ENCODE results near the gene SEPTIN8.

SEPTIN8 gene

DNA sequence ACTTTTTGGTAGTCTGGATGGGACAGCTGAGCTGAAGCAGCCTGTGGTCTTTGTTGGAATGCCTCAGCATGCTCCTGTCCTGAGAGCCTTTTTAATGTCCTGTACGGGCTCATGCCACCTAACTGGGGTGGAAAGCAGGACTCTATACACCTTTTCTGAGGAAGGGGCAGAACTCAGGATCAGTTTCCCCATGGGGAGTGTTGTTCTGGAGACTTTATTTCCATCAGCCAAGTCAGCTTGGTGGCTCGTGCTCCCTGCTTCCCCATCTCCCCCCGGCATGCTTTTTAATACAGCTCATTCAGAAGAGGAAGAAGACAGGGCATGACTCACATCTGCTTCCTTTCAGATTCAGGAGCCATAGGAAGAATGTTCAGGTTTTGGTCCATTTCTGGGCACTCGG is 5.1 kb upstream of the SEPTIN8 start:
- DNase-seq (ENCODE audit: low spot score) = no peak

- no peak for DNase-seq (ENCODE audit: low spot score)
These were observed 4.0 kb upstream of the SEPTIN8 start for GRCh38 chr5:132781029-132781428.

DNA sequence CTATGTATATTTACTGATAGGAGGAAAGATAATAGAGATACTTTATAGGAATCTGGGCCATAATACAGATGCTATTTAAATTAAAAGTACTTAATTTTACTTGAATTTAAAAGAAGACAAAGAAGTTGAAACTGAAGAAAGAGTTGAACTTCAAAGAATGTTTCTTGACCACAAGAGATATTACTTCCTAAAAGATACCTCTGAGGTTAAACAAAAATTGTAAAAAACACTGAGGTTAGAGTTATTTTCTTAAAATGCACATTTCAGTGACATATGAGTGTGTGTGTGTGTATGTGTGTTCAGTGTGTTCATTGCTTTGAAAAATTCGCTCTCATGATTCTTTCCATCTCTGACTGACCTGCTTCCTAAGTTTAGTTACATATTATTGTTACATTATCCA is 3.5 kb upstream of the SEPTIN8 start:
- DNase-seq (ENCODE audit: low spot score) = no peak

DNA sequence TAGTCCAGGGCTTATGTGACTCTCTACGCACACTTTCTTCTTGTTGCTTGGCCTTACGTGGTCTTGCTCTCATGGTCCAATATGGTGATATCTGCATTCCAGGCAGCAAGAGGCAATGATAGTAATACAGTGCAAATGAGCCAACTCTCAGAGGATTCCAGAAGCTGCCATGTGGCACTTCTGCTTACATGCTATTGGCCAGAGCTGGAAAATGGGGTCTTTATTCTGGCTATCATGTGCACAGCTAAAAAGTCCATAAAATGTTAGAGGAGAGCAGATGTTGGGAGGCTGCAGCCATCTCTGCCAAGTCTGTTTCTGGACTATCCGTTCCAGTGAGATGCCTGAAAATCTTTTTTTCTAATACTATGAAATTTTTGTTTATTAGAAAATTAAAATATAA is 2.9 kb upstream of the SEPTIN8 start:
- DNase-seq (ENCODE audit: low spot score) = no peak

DNA sequence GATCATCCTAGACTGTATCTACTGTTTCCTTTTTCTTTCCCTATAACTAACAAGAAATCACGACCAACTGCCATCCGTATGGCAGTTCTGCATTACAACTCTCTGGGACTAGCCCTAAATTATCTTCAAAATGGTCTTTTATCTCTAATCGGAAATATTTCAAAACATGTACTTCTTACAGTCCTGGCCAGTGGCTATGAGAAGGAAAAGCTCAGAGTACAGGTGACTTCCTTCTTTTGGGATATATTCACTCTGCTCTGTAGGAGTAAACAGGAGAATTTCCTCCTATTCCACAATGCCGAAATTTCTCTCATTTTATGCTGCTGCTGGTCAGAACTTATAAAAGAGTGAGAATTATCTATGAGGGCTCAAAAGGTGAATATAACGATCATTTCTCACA is 1.8 kb upstream of the SEPTIN8 start:
- DNase-seq (ENCODE audit: low spot score) = no peak

DNA sequence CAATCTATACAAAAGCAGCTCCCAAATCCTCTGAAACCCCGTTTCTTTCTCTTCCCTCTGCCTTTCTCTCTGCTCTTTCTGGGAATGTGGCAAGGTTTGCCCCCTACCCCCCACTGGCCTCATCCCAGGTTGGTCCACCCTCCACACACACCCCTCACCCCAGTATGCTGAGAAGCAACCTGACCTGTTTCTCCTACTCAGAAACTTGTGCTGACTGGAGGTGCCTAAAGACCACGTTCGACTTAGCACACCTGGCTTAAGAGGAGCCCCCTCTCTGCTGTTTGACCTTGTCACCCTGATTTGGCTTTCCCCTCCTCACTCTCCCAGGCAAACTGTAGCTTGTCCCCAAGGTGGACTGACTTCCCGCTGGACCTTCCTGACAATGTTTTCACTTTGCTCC is 1.1 kb upstream of the SEPTIN8 start:
- no peak for DNase-seq (ENCODE audit: low spot score)

DNA sequence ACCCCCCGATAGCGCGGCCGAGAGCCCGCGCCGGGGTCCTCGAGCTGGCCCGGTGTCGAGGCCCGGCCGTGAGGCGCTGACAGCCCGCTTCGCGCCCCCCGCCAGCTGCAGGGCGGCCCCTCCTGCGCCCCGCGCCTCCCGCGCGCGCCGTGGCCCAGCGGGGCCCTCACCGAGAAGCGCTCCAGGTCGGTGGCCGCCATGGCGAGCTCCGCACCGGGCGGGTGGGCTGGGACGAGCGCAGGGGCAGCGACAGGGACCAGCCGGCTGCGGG is 166 bp downstream of the SEPTIN8 start:
- no peak for DNase-seq (ENCODE audit: low spot score)

- peak; percentile 70 for DNase-seq (ENCODE audit: low spot score)
These were observed 705 bp downstream of the SEPTIN8 start for GRCh38 chr5:132776131-132776937.

DNA sequence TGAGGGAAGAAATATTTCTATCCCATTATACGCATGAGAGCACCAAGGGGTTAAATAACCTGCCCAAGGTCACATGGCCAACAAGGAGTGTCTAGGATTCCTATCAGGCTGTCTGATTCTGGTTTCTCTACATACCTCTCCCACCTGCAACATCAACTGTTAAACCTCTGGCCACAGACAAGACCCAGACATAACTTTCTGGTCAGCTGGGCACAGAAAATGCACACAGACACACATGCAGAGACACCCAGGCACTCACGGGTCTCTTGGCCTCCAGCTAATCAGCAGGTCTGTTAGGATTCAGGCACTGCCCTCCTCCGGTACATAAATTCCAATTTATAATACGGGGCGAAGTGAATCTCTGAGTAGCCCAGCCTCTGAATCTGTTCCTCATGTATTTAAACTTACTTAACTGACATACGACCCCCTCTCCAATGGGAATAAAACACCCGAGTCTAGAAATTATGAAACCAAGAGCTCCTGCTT is 1.5 kb downstream of the SEPTIN8 start:
- DNase-seq (ENCODE audit: low spot score) = no peak

DNA sequence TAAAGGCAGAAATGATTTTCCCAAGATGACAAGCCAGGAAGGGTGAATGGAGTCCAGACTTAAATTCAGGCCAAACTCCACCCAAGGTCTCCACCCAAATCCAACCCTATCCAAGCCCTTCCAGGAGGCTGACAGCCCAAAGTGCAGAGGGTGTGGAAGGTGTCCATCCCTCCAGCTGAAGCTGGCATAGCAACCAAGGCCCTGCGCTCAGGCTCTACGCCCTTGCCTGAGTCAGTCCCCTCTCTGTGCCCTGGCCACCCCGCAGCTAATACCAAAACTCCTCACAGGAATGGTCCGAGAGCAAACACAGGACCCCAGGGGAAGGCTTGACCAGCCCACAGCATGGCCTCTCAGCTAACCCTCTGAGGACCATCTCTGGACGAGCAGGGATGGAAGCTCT is 2.1 kb downstream of the SEPTIN8 start:
- DNase-seq (ENCODE audit: low spot score) = no peak

- DNase-seq (ENCODE audit: low spot score) = no peak
These were observed 2.6 kb downstream of the SEPTIN8 start for GRCh38 chr5:132774406-132774805.

- DNase-seq (ENCODE audit: low spot score) = no peak
These were observed 3.3 kb downstream of the SEPTIN8 start for GRCh38 chr5:132773601-132774355.

GRCh38 chr5:132773114-132773513 is 3.9 kb downstream of the SEPTIN8 start:
- DNase-seq (ENCODE audit: low spot score) = no peak

DNA sequence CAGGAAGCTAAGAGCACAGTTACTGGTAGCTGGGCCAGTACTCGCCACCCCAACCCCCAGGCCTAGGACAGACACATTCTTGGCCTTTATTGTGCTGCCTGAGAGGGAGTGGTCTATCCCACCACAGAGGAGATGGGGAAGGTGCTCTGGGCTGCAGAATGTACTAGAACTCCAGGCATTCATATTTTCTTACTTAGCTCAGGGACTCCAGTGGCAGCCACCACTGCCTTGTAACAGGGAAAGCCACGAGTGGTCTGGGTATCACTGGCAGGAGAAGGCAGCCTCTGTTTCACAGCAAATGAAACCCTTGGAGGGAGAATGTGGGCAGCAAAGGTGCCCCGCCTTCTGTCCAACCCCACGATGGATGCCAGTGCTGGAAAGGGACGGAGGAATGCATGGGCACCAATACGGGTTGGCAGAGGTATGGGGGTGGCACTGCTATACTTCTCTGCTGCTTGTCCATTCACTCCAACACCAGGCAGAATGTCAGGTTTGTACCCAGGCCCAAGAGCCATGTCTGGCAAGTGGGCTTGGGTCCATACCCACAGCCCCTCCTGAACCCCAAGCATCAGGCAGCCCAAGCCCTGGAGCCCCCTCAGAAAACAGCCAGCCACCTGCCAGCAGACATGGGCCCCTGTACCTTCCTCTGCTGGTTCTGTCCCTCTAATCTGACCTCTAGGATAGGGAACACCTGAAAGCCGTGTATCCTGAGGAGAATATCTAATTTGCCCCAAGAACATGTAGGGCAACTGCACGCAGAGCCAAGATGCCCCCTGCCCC is 4.6 kb downstream of the SEPTIN8 start:
- no peak for DNase-seq (ENCODE audit: low spot score)

- DNase-seq (ENCODE audit: low spot score) = no peak
These were observed 5.5 kb downstream of the SEPTIN8 start for GRCh38 chr5:132771503-132771998.

- no peak for DNase-seq (ENCODE audit: low spot score)
These were observed 6.4 kb downstream of the SEPTIN8 start for GRCh38 chr5:132770476-132771159.

- DNase-seq (ENCODE audit: low spot score) = no peak
These were observed 8.6 kb downstream of the SEPTIN8 start for GRCh38 chr5:132768485-132768868.

DNA sequence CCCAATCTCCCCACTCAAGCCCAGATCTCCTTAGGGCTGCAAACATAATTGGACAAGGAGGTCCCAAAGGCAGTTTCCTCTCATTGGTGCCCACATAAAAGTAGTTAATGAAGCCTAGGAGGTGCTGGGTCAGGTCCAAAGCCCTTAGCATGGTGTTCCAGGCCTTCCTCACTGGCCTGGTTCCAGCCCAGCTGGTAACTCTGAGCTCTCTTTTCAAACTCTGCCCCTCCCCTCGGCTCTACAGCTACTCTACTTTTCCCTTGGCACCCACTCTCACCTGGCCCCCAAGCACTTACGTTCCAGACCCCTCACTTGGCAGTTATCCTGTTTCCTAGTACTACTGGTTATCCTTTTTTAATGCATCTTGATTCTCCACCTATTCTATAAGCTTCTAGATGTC is 9.9 kb downstream of the SEPTIN8 start:
- DNase-seq (ENCODE audit: low spot score) = no peak

DNA sequence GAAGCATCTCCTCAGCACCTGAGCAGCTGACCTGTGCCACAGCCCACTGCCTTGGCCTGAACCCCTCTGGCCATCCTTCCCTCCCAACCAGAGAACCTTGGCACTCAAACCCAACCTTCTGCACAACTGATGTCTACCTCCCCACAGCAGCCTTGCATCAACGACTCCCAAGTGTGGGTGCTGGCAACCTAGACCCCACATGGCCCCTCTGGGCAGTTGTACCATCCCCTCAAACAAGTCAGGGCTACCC is 10.3 kb downstream of the SEPTIN8 start:
- no peak for DNase-seq (ENCODE audit: low spot score)

DNA sequence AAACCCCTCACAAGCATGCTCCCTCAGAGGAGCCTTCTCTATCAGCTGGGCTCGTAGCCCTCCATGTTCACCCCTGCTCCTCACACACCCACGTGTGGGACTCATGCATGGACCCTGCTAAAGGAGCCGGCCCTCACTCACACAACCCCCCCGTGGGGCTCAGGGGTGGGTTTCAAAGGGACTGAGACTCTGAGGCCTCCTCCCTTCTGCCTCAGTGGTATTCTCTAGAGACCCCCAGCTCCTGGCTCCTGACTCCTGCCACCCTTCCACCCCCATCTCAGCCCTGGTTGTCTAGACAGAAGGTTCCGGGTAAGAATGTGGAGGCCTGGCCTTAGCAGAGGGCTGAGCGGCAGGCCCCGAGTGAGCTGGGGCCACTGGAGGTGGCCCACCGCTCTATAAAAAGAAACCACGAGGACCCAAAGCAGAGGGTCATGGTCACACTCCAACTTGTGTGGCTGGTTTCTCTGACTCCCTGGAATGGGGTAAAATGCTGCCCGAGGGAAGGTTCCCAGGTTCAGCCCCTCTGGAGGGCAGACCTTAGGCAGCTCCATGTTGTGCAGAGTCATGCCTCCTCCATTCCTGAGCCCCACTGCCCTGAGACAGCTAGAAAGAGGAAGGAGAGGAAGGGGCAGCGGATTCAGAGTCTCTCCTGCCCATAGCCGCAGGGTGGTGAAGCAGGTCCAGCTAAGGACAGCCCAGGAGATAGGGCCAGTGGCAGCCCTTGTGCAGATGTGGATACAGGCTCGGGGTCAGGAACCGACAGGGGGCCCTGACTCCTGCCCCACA is 10.8 kb downstream of the SEPTIN8 start:
- no peak for DNase-seq (ENCODE audit: low spot score)

DNA sequence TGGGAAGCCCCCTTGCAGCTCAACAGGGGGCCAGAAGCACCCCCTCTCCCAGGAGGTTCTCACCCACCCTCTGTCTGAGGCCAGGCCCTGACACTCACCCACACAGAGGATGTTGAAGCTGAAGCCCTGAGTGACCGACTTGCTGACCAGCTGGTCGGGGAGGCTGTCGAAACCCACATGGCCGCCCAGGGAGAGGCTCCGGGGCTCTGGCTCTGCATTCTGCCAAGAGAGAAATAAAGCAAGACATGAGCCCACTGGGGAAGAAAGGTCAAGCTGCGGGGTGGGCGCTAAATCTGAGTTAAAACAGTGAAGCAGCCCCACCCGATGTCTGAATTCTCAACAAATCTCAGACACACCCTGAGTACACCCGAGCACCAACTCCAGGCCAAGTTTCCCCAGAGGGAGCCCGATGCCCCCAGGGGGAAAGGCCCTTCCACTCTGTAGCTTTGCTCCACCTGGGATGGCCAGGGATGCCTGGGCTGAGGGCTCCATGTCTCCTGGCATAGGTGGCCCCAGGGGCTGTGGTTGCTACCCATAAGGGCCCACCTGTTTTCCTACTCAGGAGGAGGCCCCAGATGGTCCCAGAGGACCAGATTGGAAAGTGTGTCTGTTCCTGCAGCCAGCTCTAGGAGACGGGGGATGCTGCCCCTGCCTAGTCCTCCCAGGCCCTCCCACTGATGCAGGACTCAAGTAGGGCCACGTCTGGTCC is 11.6 kb downstream of the SEPTIN8 start:
- no peak for DNase-seq (ENCODE audit: low spot score)
